Calu3 (cell line): Measurements from ENCODE around the gene MAN2A1. TPM values are rescaled to one million over a fixed set of nuclear protein-coding genes. Genes with fewer than 3 reads are reported as not detected.
"Not testable (repeated sequence)": the region's sequence is repeated elsewhere in the genome, so short reads cannot be mapped to it uniquely, and the experiment has no call there.

Experiments
- BruUV-seq: library from RNA; stranded (reverse); fragments of 400-500 nt; replicated peaks from 2 replicates; lab custom pipeline; 2021; lab: Mats Ljungman, UMichigan
- CTCF ChIA-PET: fragments of 300-600 bp; sonication (Branson Sonifier 250); formaldehyde crosslinking; loops from one replicate; lab custom pipeline; 2022; ENCODE audit warnings: antibody characterized with exemption; lab: Charles Lee
- DNase-seq: peaks from one replicate; pipeline ENCODE4 v3.0.0; 2022
- H3K27ac Mint-ChIP-seq: one replicate; pipeline ENCODE4 v1.8.0; 2022; ENCODE audit warnings: mixed read lengths; ENCODE audit not compliant: unreplicated experiment
- H3K27me3 Mint-ChIP-seq: one replicate; pipeline ENCODE4 v1.8.0; 2022; ENCODE audit warnings: mixed read lengths; ENCODE audit not compliant: unreplicated experiment
- H3K36me3 Mint-ChIP-seq: one replicate; pipeline ENCODE4 v1.8.0; 2022; ENCODE audit warnings: mild to moderate bottlenecking, moderate library complexity, mixed read lengths; ENCODE audit not compliant: insufficient read depth, unreplicated experiment
- H3K4me1 Mint-ChIP-seq: one replicate; pipeline ENCODE4 v1.8.0; 2022; ENCODE audit warnings: mild to moderate bottlenecking, low read depth, mixed read lengths; ENCODE audit not compliant: unreplicated experiment
- H3K4me3 Mint-ChIP-seq: one replicate; pipeline ENCODE4 v1.8.0; 2022; ENCODE audit warnings: mild to moderate bottlenecking, low read depth, moderate library complexity, mixed read lengths; ENCODE audit not compliant: unreplicated experiment
- H3K9me3 Mint-ChIP-seq: one replicate; pipeline ENCODE4 v1.8.0; 2022; ENCODE audit warnings: low read depth, mixed read lengths; ENCODE audit not compliant: unreplicated experiment
- CTCF ChIP-seq: fragments of 200-600 bp; IDR thresholded peaks from one replicate; pipeline ENCODE4 v1.8.0; 2022; ENCODE audit warnings: antibody characterized with exemption; ENCODE audit not compliant: unreplicated experiment
- intact Hi-C: fragments of 100-400 bp; cut with micrococcal nuclease; formaldehyde crosslinking; loops from one replicate; pipeline ENCODE4 v1.10.0; 2022; ENCODE audit not compliant: unreplicated experiment
- total RNA-seq: library from RNA; stranded (reverse); gene quantifications from 2 replicates; pipeline ENCODE4 v1.2.3, GENCODE V29; 2022

Gene MAN2A1
- total RNA-seq, 1 experiment from 2014 or later: 76.3 TPM

DNA sequence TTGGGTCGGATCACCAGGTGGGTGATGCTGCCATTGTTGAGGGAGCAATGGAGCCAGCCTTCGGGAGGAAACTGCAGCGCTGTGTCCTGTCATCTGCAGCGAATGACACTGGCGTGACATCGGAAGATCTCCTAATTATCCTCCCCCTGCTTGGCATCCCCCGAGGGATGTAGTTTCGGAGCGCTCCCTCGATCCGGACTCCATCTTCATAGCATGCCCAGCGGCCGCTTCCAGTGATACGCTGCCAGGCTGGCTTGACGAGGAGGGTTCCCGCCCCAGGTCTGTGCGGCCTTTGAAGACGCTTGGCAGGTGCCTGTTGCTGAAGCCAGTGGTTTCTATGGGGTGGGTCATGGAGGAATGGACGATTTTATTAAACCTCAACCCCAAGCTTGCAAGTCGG lies 194.9 kb downstream of the MAN2A1 start:
- BruUV-seq: no TSS peak
- no peak for TF ChIP-seq CTCF
- DNase-seq: no peak
- H3K4me1 Mint-ChIP-seq: no peaks in the 10 kb centered on the region
- H3K27ac Mint-ChIP-seq: no peak overlapping the region
- H3K27me3 Mint-ChIP-seq: no peaks in the 10 kb centered on the region
- H3K36me3 Mint-ChIP-seq: no peaks in the 10 kb centered on the region
- intact Hi-C loops: no loop called here
- CTCF ChIA-PET: no interaction called here
- H3K4me3 Mint-ChIP-seq: no peak overlapping the region
- no peaks in the 10 kb centered on the region for H3K9me3 Mint-ChIP-seq

DNA sequence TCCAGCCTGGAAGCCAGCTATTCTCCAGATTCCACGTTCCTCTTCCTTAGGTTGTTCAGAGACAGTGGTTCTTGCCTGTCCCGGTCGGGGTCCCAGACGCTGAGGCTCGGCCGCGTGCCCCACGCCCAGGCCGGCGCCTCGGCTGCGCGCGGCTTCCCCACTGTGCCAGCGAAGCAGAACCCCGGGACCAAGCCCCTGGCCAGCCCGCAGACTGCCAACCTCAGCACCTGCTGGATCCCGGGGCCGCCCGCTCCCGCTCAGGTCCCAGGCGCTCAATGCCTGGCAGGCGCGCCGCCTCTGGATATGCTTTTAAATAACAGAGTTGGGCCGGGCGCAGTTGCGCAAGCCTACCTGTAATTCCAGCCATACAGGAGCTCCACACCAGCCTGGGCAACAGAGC lies 195.5 kb downstream of the MAN2A1 start:
- DNase-seq: no peak
- CTCF ChIA-PET: no interaction called here
- no peaks in the 10 kb centered on the region for H3K27me3 Mint-ChIP-seq
- no peaks in the 10 kb centered on the region for H3K9me3 Mint-ChIP-seq
- intact Hi-C loops: no loop called here
- no peaks in the 10 kb centered on the region for H3K36me3 Mint-ChIP-seq
- no peak overlapping the region for H3K4me3 Mint-ChIP-seq
- no peaks in the 10 kb centered on the region for H3K4me1 Mint-ChIP-seq
- H3K27ac Mint-ChIP-seq: no peak overlapping the region
- no TSS peak for BruUV-seq
- no peak for TF ChIP-seq CTCF

- intact Hi-C loops: no loop called here
- no TSS peak for BruUV-seq
- H3K9me3 Mint-ChIP-seq: no peaks in the 10 kb centered on the region
- H3K27ac Mint-ChIP-seq: no peak overlapping the region
- no peaks in the 10 kb centered on the region for H3K4me1 Mint-ChIP-seq
- H3K4me3 Mint-ChIP-seq: no peak overlapping the region
- H3K36me3 Mint-ChIP-seq: no peaks in the 10 kb centered on the region
- DNase-seq: no peak
- CTCF ChIA-PET: no interaction called here
- no peaks in the 10 kb centered on the region for H3K27me3 Mint-ChIP-seq
- TF ChIP-seq CTCF: no peak
Observed at GRCh38 chr5:109888989-109889388, 199.3 kb downstream of the MAN2A1 start.

GRCh38 chr5:109893271-109893670 lies 203.5 kb downstream of the MAN2A1 start:
- H3K27me3 Mint-ChIP-seq, DNase-seq, intact Hi-C loops, H3K4me3 Mint-ChIP-seq, H3K4me1 Mint-ChIP-seq, H3K36me3 Mint-ChIP-seq, H3K27ac Mint-ChIP-seq, H3K9me3 Mint-ChIP-seq, BruUV-seq: not testable (repeated sequence)
- CTCF ChIA-PET: interaction anchor here (0.7 kb wide), 1 partner anchor 411 kb away, joined by 3 read pairs; no protein-coding TSS in a partner anchor

DNA sequence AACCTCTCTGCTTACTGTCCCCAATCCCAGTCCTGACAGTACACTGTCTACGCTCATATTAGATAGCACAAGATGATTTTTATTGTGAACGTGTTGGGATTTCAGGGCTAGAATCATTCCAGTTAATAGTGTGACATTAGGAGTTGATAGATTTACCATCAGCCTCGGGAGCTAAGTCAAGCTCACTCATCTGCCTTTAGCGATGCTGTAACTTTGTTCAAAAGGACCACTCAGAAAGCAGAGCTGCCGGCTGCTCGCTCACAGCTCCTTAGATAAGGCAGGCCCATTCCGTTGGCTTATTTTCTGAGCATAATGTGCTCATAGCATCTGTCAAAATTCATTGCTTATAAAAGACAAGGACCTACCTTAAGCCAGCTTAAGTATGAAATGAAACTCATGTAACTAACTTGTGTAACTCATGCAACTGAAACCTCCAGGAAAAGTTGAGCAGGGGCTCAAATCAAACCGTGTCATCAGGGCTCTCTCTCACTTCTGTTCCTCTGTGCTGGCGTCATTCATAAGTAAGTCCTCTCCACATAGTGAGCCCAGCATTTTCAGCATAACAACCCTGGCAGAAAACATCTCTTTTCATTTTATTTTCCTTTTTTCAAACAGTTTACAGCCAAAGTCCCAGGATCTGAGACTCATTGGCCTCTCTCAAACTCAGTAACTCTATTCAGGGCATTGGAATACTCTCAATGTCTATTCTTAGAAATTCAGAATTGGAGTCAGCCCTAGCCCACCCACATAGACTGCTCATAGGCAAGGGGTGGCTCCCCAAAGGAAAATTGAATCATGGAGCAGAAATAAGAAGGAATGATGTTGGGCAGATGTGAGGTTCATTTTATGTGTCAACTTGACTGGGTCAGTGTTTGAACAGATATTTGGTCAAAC lies 208.8 kb downstream of the MAN2A1 start:
- Mint-ChIP-seq H3K4me3 (no peak overlapping the region), H3K4me1 (no peaks in the 10 kb centered on the region), H3K36me3 (no peaks in the 10 kb centered on the region), H3K9me3 (peaks cover 3% of the 10 kb centered on the region), H3K27me3 (no peaks in the 10 kb centered on the region), H3K27ac (no peak overlapping the region)
- no TSS peak for BruUV-seq
- DNase-seq: no peak
- intact Hi-C loops: no loop called here
- CTCF ChIA-PET: no interaction called here
- TF ChIP-seq CTCF: no peak
